Neural cell (in vitro differentiated cells): ENCODE data around the gene NPAS3.

ENCODE experiments used
- CTCF ChIP-seq: fragments of 450-650 bp; IDR thresholded peaks from 2 replicates; pipeline ENCODE4 v1.5.1; 2014; ENCODE audit warnings: antibody characterized with exemption, mild to moderate bottlenecking, moderate library complexity; ENCODE audit not compliant: poor library complexity, severe bottlenecking
- EP300 ChIP-seq: fragments of 450-650 bp; conservative IDR thresholded peaks from 2 replicates; pipeline ENCODE4 v1.6.1; 2014; ENCODE audit warnings: antibody characterized with exemption, mild to moderate bottlenecking, moderate library complexity; ENCODE audit not compliant: poor library complexity, severe bottlenecking
- MXI1 ChIP-seq: fragments of 450-650 bp; conservative IDR thresholded peaks from 2 replicates; pipeline ENCODE4 v1.6.1; 2014; ENCODE audit warnings: antibody characterized with exemption, mild to moderate bottlenecking; ENCODE audit not compliant: poor library complexity, severe bottlenecking
- POLR2AphosphoS5 ChIP-seq: IDR thresholded peaks from 2 replicates; pipeline ENCODE4 v1.6.1; 2012
- RAD21 ChIP-seq: fragments of 450-650 bp; conservative IDR thresholded peaks from 2 replicates; pipeline ENCODE4 v1.6.1; 2014; ENCODE audit warnings: antibody characterized with exemption, mild to moderate bottlenecking, moderate library complexity
- REST ChIP-seq: IDR thresholded peaks from 2 replicates; pipeline ENCODE4 v1.6.1; 2012; ENCODE audit warnings: borderline replicate concordance
- TAF1 ChIP-seq: IDR thresholded peaks from 2 replicates; pipeline ENCODE4 v1.6.1; 2012; ENCODE audit warnings: low read depth

- TF ChIP-seq CTCF (no peak), EP300 (no peak), REST (no peak), RAD21 (no peak), POLR2AphosphoS5 (no peak), MXI1 (no peak), TAF1 (no peak)
Measured at GRCh38 chr14:33188880-33189279, 250.2 kb downstream of the NPAS3 start.
